Hepatocyte (in vitro differentiated cells): ENCODE data around the gene DNAJC15. TPM values are rescaled to one million over a fixed set of nuclear protein-coding genes. Genes with fewer than 3 reads are reported as not detected.
"Not testable (repeated sequence)": the region's sequence is repeated elsewhere in the genome, so short reads cannot be mapped to it uniquely, and the experiment has no call there.

Source experiments
- DNase-seq: peaks from one replicate; pipeline ENCODE4 v3.0.0-alpha.2; 2016; ENCODE audit warnings: low spot score
- H2AFZ ChIP-seq: fragments of 200-600 bp; sonication (generic); 2 replicates; pipeline ENCODE4 v1.6.0; 2016; ENCODE audit warnings: antibody characterized with exemption, mild to moderate bottlenecking
- H3K27ac ChIP-seq: fragments of 200-600 bp; sonication (generic); 2 replicates; pipeline ENCODE4 v1.5.1; 2016; ENCODE audit warnings: mild to moderate bottlenecking
- H3K27me3 ChIP-seq: fragments of 200-600 bp; sonication (generic); 2 replicates; pipeline ENCODE4 v1.6.1; 2016
- H3K36me3 ChIP-seq: fragments of 200-600 bp; sonication (generic); replicated peaks from 2 replicates; pipeline ENCODE4 v1.5.1; 2016; ENCODE audit warnings: low read depth; ENCODE audit not compliant: insufficient read depth
- H3K4me1 ChIP-seq: fragments of 200-600 bp; sonication (generic); 2 replicates; pipeline ENCODE4 v1.5.1; 2016; ENCODE audit warnings: mild to moderate bottlenecking, moderate library complexity; ENCODE audit not compliant: insufficient read depth
- H3K4me2 ChIP-seq: fragments of 200-600 bp; sonication (generic); 2 replicates; pipeline ENCODE4 v1.6.0; 2016
- H3K4me3 ChIP-seq: fragments of 200-600 bp; sonication (generic); 2 replicates; pipeline ENCODE4 v1.5.1; 2016; ENCODE audit warnings: mild to moderate bottlenecking
- H3K79me2 ChIP-seq: fragments of 200-600 bp; sonication (generic); 2 replicates; pipeline ENCODE4 v1.6.0; 2017; ENCODE audit warnings: mild to moderate bottlenecking
- H3K9me2 ChIP-seq: fragments of 200-600 bp; sonication (generic); replicated peaks from 2 replicates; pipeline ENCODE4 v1.6.0; 2017; ENCODE audit warnings: mild to moderate bottlenecking; ENCODE audit not compliant: insufficient read depth
- H3K9me3 ChIP-seq: fragments of 200-600 bp; sonication (generic); 2 replicates; pipeline ENCODE4 v1.5.1; 2016; ENCODE audit warnings: low read depth, mild to moderate bottlenecking
- H4K20me1 ChIP-seq: fragments of 200-600 bp; sonication (generic); 2 replicates; pipeline ENCODE4 v1.6.0; 2016; ENCODE audit warnings: mild to moderate bottlenecking; ENCODE audit not compliant: insufficient read depth, poor library complexity, severe bottlenecking
- CTCF ChIP-seq: fragments of 200-600 bp; sonication (generic); IDR thresholded peaks from 2 replicates; pipeline ENCODE4 v1.5.1; 2016; ENCODE audit warnings: antibody characterized with exemption, mild to moderate bottlenecking; ENCODE audit not compliant: poor library complexity
- EZH2 ChIP-seq: fragments of 200-600 bp; sonication (generic); IDR thresholded peaks from 2 replicates; pipeline ENCODE4 v1.6.1; 2016; ENCODE audit warnings: antibody characterized with exemption, mild to moderate bottlenecking, borderline replicate concordance
- EZH2phosphoT487 ChIP-seq: fragments of 200-600 bp; sonication (generic); IDR thresholded peaks from one replicate; pipeline ENCODE4 v1.6.1; 2018; ENCODE audit warnings: antibody characterized with exemption, mild to moderate bottlenecking, low read depth, moderate library complexity; ENCODE audit not compliant: unreplicated experiment, severe bottlenecking
- WGBS: methylation state at CpG from one replicate; pipeline ENCODE4 v1.1.6; 2016; ENCODE audit warnings: low lambda C conversion rate; ENCODE audit errors: missing lambda C conversion rate; 5-methylcytosine and 5-hydroxymethylcytosine counted together
- polyA plus RNA-seq: library from polyadenylated mRNA; unstranded; fragments of >200 nt; fragmentation: Nextera tagmentation; extraction: Ambion mirVana; gene quantifications from 2 replicates; pipeline ENCODE4 v1.2.1, GENCODE V29; 2016
- total RNA-seq: library from RNA; depleted of rRNA; stranded (reverse); fragments of >200 nt; gene quantifications from 2 replicates; pipeline ENCODE4 v1.2.3, GENCODE V29; 2014

DNAJC15 gene
- total and polyA plus RNA-seq, 2 experiments from 2014 or later: 3.5 to 10.6 TPM

DNA sequence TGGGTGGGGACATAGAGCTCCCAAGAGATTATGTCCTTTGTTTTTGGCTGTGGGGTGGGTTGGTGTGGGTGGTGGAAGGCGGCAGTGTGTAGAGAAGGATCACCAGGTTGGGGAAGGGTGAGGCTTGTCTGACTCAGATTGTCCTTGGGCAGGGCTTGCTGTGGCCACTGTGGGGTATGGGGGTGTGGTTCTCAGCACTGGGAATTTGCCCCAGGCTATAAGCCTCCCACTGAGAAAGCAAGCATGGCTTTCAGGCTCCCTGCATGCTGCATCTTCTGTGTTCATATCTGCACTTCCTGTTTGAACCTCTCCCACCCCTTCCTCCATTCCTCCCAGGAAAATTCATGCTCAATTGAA lies 34.9 kb downstream of the DNAJC15 start:
- H4K20me1 ChIP-seq: no peaks in the 10 kb centered on the region
- peak overlapping the region; percentile 87 for H3K27ac ChIP-seq
- H3K9me2 ChIP-seq: no peaks in the 10 kb centered on the region
- peak overlapping the region; percentile 64 for H3K4me2 ChIP-seq
- H2AFZ ChIP-seq: no peak overlapping the region
- peak; percentile 39 for DNase-seq
- peaks cover 36% of the 10 kb centered on the region for H3K4me1 ChIP-seq
- no peaks in the 10 kb centered on the region for H3K9me3 ChIP-seq
- no peaks in the 10 kb centered on the region for H3K27me3 ChIP-seq
- peaks cover 14% of the 10 kb centered on the region for H3K79me2 ChIP-seq
- H3K36me3 ChIP-seq: no peaks in the 10 kb centered on the region
- 55% methylated on average over 1 of the region's 1 CpG for WGBS
- no peak overlapping the region for H3K4me3 ChIP-seq
- TF ChIP-seq CTCF (no peak), EZH2phosphoT487 (no peak), EZH2 (no peak)

DNA sequence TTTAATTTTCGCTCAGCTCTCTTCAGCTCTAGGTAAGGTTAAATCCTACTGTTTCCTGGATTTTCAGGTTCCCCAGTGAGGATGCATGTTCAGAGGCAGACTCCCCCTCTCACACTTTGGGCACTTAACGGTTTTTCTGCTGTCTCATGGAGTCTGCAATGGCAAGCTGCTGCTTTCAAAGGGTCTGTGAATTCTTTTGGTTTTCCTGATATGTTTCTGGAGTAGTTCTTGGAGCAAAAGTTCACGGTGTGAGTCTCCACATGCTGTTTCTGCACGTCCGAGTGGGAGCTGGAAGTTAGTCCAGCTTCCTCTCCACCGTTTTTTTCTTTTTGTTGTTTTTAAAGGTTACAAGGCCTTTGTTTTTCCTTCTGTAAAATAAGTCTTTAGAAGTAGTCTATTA lies 35.4 kb downstream of the DNAJC15 start:
- no peaks in the 10 kb centered on the region for H3K9me3 ChIP-seq
- H3K79me2 ChIP-seq: peaks cover 14% of the 10 kb centered on the region
- H4K20me1 ChIP-seq: no peaks in the 10 kb centered on the region
- TF ChIP-seq EZH2 (no peak), CTCF (no peak), EZH2phosphoT487 (no peak)
- peak overlapping the region; percentile 64 for H3K4me2 ChIP-seq
- peak overlapping the region; percentile 87 for H3K27ac ChIP-seq
- H3K36me3 ChIP-seq: no peaks in the 10 kb centered on the region
- no peak overlapping the region for H2AFZ ChIP-seq
- no peak overlapping the region for H3K4me3 ChIP-seq
- WGBS: 73% methylated on average over 6 of the region's 6 CpGs
- no peak for DNase-seq
- H3K27me3 ChIP-seq: no peaks in the 10 kb centered on the region
- peaks cover 30% of the 10 kb centered on the region for H3K4me1 ChIP-seq
- H3K9me2 ChIP-seq: no peaks in the 10 kb centered on the region

- H3K79me2 ChIP-seq: peaks cover 14% of the 10 kb centered on the region
These were observed 36.4 kb downstream of the DNAJC15 start for GRCh38 chr13:43059779-43060178.

GRCh38 chr13:43060806-43061205 lies 37.4 kb downstream of the DNAJC15 start:
- not testable (repeated sequence) for H3K4me3 ChIP-seq, H3K9me3 ChIP-seq, H3K4me2 ChIP-seq, H3K36me3 ChIP-seq, DNase-seq, H3K27me3 ChIP-seq, H2AFZ ChIP-seq, H4K20me1 ChIP-seq, H3K9me2 ChIP-seq
- peak overlapping the region; percentile 14 for H3K27ac ChIP-seq
- H3K79me2 ChIP-seq: peaks cover 14% of the 10 kb centered on the region
- 68% methylated on average over 4 of the region's 4 CpGs for WGBS
- peaks cover 22% of the 10 kb centered on the region for H3K4me1 ChIP-seq

More at GRCh38 chr13:43059779-43060178, 36.4 kb downstream of the DNAJC15 start:
- H3K27ac ChIP-seq, H4K20me1 ChIP-seq, H3K4me3 ChIP-seq, H3K9me3 ChIP-seq, H2AFZ ChIP-seq, H3K36me3 ChIP-seq, H3K9me2 ChIP-seq, DNase-seq, H3K4me2 ChIP-seq, H3K27me3 ChIP-seq: not testable (repeated sequence)
- peaks cover 22% of the 10 kb centered on the region for H3K4me1 ChIP-seq
- WGBS: 87% methylated on average over 7 of the region's 7 CpGs
